IMR-90 (cell line): ENCODE data around the gene LMX1A.

Source experiments
- POLR2A ChIP-seq: IDR thresholded peaks from 2 replicates; pipeline ENCODE4 v1.6.1; 2012; ENCODE audit warnings: mild to moderate bottlenecking, low read depth, low read length
- RAD21 ChIP-seq: IDR thresholded peaks from 2 replicates; pipeline ENCODE4 v1.6.1; 2012; ENCODE audit warnings: low read length, improper control_type of control experiment
- TF ChIP-seq, protein P1 (sequence below): conservative IDR thresholded peaks from 2 replicates; pipeline ENCODE4 v1.5.1; 2012; ENCODE audit warnings: mild to moderate bottlenecking, low read depth, low read length, improper control_type of control experiment

DNA sequence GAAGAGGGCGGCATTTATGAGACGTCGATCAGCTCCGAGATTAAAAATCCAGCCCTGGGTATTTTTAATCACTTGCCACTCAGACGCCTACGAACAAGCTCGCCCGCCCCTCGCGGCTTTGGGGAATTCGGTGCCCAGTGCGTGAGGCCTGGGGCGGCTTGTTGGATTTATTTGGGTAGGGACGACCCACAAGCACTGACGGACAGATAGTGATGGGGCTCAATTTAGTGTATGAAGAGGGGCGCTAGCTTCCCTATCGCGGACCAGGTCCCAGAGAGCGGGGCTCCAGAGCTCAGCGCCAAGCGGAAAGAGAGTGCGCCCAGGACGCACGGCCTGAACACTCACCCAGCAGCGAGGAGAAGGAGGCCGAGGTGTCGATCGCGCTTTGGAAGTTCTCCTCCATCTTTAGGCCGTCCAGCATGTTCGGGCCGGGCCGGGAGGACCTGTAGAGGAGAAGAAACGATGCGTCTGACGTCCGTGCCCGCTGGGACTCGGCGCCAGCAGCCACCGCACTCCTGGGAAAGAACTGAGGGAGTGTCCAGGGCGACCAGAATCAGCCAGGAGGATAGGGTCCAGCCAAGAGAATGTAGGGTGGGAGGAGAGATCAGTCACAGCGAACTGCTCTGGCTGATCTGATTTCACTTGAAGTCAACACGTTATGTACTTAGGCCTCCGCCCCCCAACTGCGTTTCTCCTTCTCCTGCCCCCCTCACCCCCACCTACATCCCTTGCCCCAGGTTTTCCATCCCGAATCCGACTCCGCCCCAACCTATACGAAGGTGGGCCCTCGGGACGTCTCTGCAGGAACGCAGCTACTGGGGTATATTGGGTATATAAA, 1.2 kb downstream of the LMX1A start:
- TF ChIP-seq, protein P1, sequence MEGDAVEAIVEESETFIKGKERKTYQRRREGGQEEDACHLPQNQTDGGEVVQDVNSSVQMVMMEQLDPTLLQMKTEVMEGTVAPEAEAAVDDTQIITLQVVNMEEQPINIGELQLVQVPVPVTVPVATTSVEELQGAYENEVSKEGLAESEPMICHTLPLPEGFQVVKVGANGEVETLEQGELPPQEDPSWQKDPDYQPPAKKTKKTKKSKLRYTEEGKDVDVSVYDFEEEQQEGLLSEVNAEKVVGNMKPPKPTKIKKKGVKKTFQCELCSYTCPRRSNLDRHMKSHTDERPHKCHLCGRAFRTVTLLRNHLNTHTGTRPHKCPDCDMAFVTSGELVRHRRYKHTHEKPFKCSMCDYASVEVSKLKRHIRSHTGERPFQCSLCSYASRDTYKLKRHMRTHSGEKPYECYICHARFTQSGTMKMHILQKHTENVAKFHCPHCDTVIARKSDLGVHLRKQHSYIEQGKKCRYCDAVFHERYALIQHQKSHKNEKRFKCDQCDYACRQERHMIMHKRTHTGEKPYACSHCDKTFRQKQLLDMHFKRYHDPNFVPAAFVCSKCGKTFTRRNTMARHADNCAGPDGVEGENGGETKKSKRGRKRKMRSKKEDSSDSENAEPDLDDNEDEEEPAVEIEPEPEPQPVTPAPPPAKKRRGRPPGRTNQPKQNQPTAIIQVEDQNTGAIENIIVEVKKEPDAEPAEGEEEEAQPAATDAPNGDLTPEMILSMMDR = no peak
- no peak for TF ChIP-seq POLR2A
- TF ChIP-seq RAD21 = no peak
